Neutrophil (primary cell): ENCODE results near the gene SRBD1.

Experiments used
- H3K27ac ChIP-seq: fragments of 200-600 bp; sonication (generic); 2 replicates; pipeline ENCODE4 v1.5.1; 2016; ENCODE audit warnings: mild to moderate bottlenecking, moderate library complexity
- H3K27me3 ChIP-seq: fragments of 200-600 bp; sonication (generic); 2 replicates; pipeline ENCODE4 v1.6.0; 2016; ENCODE audit warnings: mild to moderate bottlenecking
- H3K36me3 ChIP-seq: fragments of 200-600 bp; sonication (generic); 2 replicates; pipeline ENCODE4 v1.5.1; 2017
- H3K4me1 ChIP-seq, 2 experiments: fragments of 200-600 bp in 1 of 2; sonication (generic) in 1 of 2; 1 replicate in 1 of 2; 2 replicates in 1 of 2; pipeline versions ENCODE4 v1.5.1 to v1.6.1; 2013 to 2016; ENCODE audit warnings: low read depth in 1 of 2, low read length in 1 of 2, mild to moderate bottlenecking in 1 of 2, moderate library complexity in 1 of 2; ENCODE audit not compliant: control insufficient read depth in 1 of 2, insufficient read depth in 1 of 2
- H3K4me3 ChIP-seq, 2 experiments: fragments of 200-600 bp in 1 of 2; sonication (generic) in 1 of 2; 1 replicate in 1 of 2; 2 replicates in 1 of 2; pipeline ENCODE4 v1.5.1; 2013 to 2016; ENCODE audit warnings: low read depth in 1 of 2, low read length in 1 of 2, mild to moderate bottlenecking in 1 of 2, moderate library complexity in 1 of 2
- H3K9me3 ChIP-seq: fragments of 200-600 bp; sonication (generic); 2 replicates; pipeline ENCODE4 v1.5.1; 2016
- CTCF ChIP-seq: fragments of 200-600 bp; sonication (generic); IDR thresholded peaks from 2 replicates; pipeline ENCODE4 v1.5.1; 2016; ENCODE audit warnings: antibody characterized with exemption

SRBD1 gene

GRCh38 chr2:45640576-45640975 lies 29.5 kb upstream of the SRBD1 start:
- no peak for TF ChIP-seq CTCF
- H3K4me3 ChIP-seq, result no peak overlapping the region
- no peak overlapping the region for H3K27ac ChIP-seq
- H3K9me3 ChIP-seq, result no peaks in the 10 kb centered on the region
- H3K4me1 ChIP-seq, result peaks cover 10 to 13% of the 10 kb centered on the region in 2 experiments
- peaks cover 37% of the 10 kb centered on the region for H3K27me3 ChIP-seq
- no peaks in the 10 kb centered on the region for H3K36me3 ChIP-seq

- Histone ChIP-seq H3K4me3 (no peak overlapping the region), H3K27me3 (peaks cover 19% of the 10 kb centered on the region), H3K36me3 (no peaks in the 10 kb centered on the region), H3K4me1 (peaks cover 0 to 4% of the 10 kb centered on the region in 2 experiments), H3K9me3 (no peaks in the 10 kb centered on the region), H3K27ac (no peak overlapping the region)
- no peak for TF ChIP-seq CTCF
Observed at GRCh38 chr2:45637440-45637839, 26.4 kb upstream of the SRBD1 start.

- Histone ChIP-seq H3K9me3 (no peaks in the 10 kb centered on the region), H3K27ac (no peak overlapping the region), H3K4me1 (peaks cover 0 to 4% of the 10 kb centered on the region in 2 experiments), H3K27me3 (peaks cover 13% of the 10 kb centered on the region), H3K4me3 (no peak overlapping the region), H3K36me3 (no peaks in the 10 kb centered on the region)
- no peak for TF ChIP-seq CTCF
Observed at GRCh38 chr2:45636008-45636407, 24.9 kb upstream of the SRBD1 start.

- Histone ChIP-seq H3K27ac (no peak overlapping the region), H3K4me1 (peaks cover 0 to 4% of the 10 kb centered on the region in 2 experiments), H3K9me3 (no peaks in the 10 kb centered on the region), H3K27me3 (peaks cover 10% of the 10 kb centered on the region), H3K36me3 (no peaks in the 10 kb centered on the region), H3K4me3 (no peak overlapping the region)
- TF ChIP-seq CTCF, result no peak
Observed at GRCh38 chr2:45634223-45634622, 23.2 kb upstream of the SRBD1 start.

- Histone ChIP-seq H3K27ac (no peak overlapping the region), H3K36me3 (no peaks in the 10 kb centered on the region), H3K4me3 (no peak overlapping the region), H3K27me3 (no peaks in the 10 kb centered on the region), H3K4me1 (no peaks in the 10 kb centered on the region), H3K9me3 (no peaks in the 10 kb centered on the region)
- no peak for TF ChIP-seq CTCF
Observed at GRCh38 chr2:45631955-45632354, 20.9 kb upstream of the SRBD1 start.

- no peak for TF ChIP-seq CTCF
- H3K4me3 ChIP-seq, result no peak overlapping the region
- no peaks in the 10 kb centered on the region for H3K36me3 ChIP-seq
- H3K9me3 ChIP-seq, result no peaks in the 10 kb centered on the region
- H3K27me3 ChIP-seq, result no peaks in the 10 kb centered on the region
- no peak overlapping the region for H3K27ac ChIP-seq
- H3K4me1 ChIP-seq, result no peaks in the 10 kb centered on the region
Observed at GRCh38 chr2:45631319-45631718, 20.3 kb upstream of the SRBD1 start.
